ACC112 (cell line): ENCODE data around the gene ATP11B.

Source experiments
- H2AFZ ChIP-seq: fragments of 200-600 bp; sonication (generic); one replicate; pipeline ENCODE4 v1.6.0; 2017; ENCODE audit warnings: antibody characterized with exemption, low read length; ENCODE audit not compliant: unreplicated experiment
- H3K27ac ChIP-seq: fragments of 200-600 bp; sonication (generic); 2 replicates; pipeline ENCODE4 v1.5.1; 2014; ENCODE audit warnings: low read depth, mild to moderate bottlenecking, antibody characterized with exemption, low read length, moderate library complexity
- H3K27me3 ChIP-seq: fragments of 200-600 bp; sonication (generic); 2 replicates; pipeline ENCODE4 v1.6.1; 2014; ENCODE audit warnings: mild to moderate bottlenecking, antibody characterized with exemption, low read length, moderate library complexity, mixed read lengths; ENCODE audit not compliant: insufficient read depth
- H3K36me3 ChIP-seq: fragments of 200-600 bp; sonication (generic); 2 replicates; pipeline ENCODE4 v1.6.1; 2016; ENCODE audit warnings: mild to moderate bottlenecking, antibody characterized with exemption, low read length, moderate library complexity, mixed read lengths; ENCODE audit not compliant: insufficient read depth
- H3K4me1 ChIP-seq: fragments of 200-600 bp; sonication (generic); one replicate; pipeline ENCODE4 v1.6.1; 2016; ENCODE audit warnings: low read length, mixed read lengths; ENCODE audit not compliant: insufficient read depth, unreplicated experiment, control insufficient read depth
- H3K4me3 ChIP-seq: fragments of 200-600 bp; sonication (generic); 2 replicates; pipeline ENCODE4 v1.5.1; 2014; ENCODE audit warnings: mild to moderate bottlenecking, low read depth, low read length
- H3K79me2 ChIP-seq: fragments of 200-600 bp; sonication (generic); one replicate; pipeline ENCODE4 v1.6.0; 2016; ENCODE audit warnings: low read length; ENCODE audit not compliant: control insufficient read depth, unreplicated experiment, insufficient read depth

Gene ATP11B

GRCh38 chr3:182792901-182793662 is at the start of gene ATP11B:
Gene ATP11B, plus strand, starts transcription at chr3:182793504. Its CDS starts 256 bp downstream, at chr3:182793760.
- Histone ChIP-seq H3K27me3 (no peaks in the 10 kb centered on the region), H3K79me2 (peaks cover 45% of the 10 kb centered on the region), H3K4me1 (peaks cover 19% of the 10 kb centered on the region), H3K36me3 (no peaks in the 10 kb centered on the region), H3K4me3 (peak within 1 kb of the TSS; percentile 96), H3K27ac (peak within 1 kb of the TSS; percentile 65), H2AFZ (peak within 1 kb of the TSS; percentile 90)

- Histone ChIP-seq H3K27ac (no peak overlapping the region), H2AFZ (no peak overlapping the region)
Measured at GRCh38 chr3:182746959-182747358, 46.3 kb upstream of the ATP11B start.

GRCh38 chr3:182755308-182755707 is 38.0 kb upstream of the ATP11B start:
- no peak overlapping the region for H3K4me3 ChIP-seq

More at GRCh38 chr3:182746959-182747358, 46.3 kb upstream of the ATP11B start:
- no peaks in the 10 kb centered on the region for H3K36me3 ChIP-seq
- H3K4me1 ChIP-seq, result no peaks in the 10 kb centered on the region
- H3K4me3 ChIP-seq, result no peak overlapping the region
- no peaks in the 10 kb centered on the region for H3K79me2 ChIP-seq
- no peaks in the 10 kb centered on the region for H3K27me3 ChIP-seq

GRCh38 chr3:182755712-182756111 is 37.6 kb upstream of the ATP11B start:
- Histone ChIP-seq H3K27ac (no peak overlapping the region), H3K4me3 (no peak overlapping the region), H3K79me2 (no peaks in the 10 kb centered on the region), H3K27me3 (no peaks in the 10 kb centered on the region), H2AFZ (no peak overlapping the region), H3K4me1 (peaks cover 18% of the 10 kb centered on the region), H3K36me3 (no peaks in the 10 kb centered on the region)

More at GRCh38 chr3:182755308-182755707, 38.0 kb upstream of the ATP11B start:
- Histone ChIP-seq H3K4me1 (peaks cover 18% of the 10 kb centered on the region), H3K27ac (no peak overlapping the region), H3K27me3 (no peaks in the 10 kb centered on the region), H3K79me2 (no peaks in the 10 kb centered on the region), H2AFZ (no peak overlapping the region), H3K36me3 (no peaks in the 10 kb centered on the region)

GRCh38 chr3:182760576-182761164 is 32.6 kb upstream of the ATP11B start:
- no peak overlapping the region for H3K27ac ChIP-seq

GRCh38 chr3:182763896-182764295 is 29.4 kb upstream of the ATP11B start:
- no peaks in the 10 kb centered on the region for H3K79me2 ChIP-seq
- H3K4me1 ChIP-seq, result no peaks in the 10 kb centered on the region
- H2AFZ ChIP-seq, result no peak overlapping the region

More at GRCh38 chr3:182760576-182761164, 32.6 kb upstream of the ATP11B start:
- H3K36me3 ChIP-seq, result no peaks in the 10 kb centered on the region
- H2AFZ ChIP-seq, result no peak overlapping the region
- H3K79me2 ChIP-seq, result no peaks in the 10 kb centered on the region
- H3K4me3 ChIP-seq, result no peak overlapping the region
- H3K27me3 ChIP-seq, result no peaks in the 10 kb centered on the region
- no peaks in the 10 kb centered on the region for H3K4me1 ChIP-seq

GRCh38 chr3:182765287-182765686 is 28.0 kb upstream of the ATP11B start:
- H3K4me1 ChIP-seq, result no peaks in the 10 kb centered on the region
- H3K4me3 ChIP-seq, result no peak overlapping the region
- H2AFZ ChIP-seq, result no peak overlapping the region
- no peaks in the 10 kb centered on the region for H3K27me3 ChIP-seq
- no peak overlapping the region for H3K27ac ChIP-seq
- H3K36me3 ChIP-seq, result no peaks in the 10 kb centered on the region
- no peaks in the 10 kb centered on the region for H3K79me2 ChIP-seq

More at GRCh38 chr3:182763896-182764295, 29.4 kb upstream of the ATP11B start:
- no peaks in the 10 kb centered on the region for H3K36me3 ChIP-seq
- H3K27me3 ChIP-seq, result no peaks in the 10 kb centered on the region
- no peak overlapping the region for H3K4me3 ChIP-seq
- H3K27ac ChIP-seq, result no peak overlapping the region

- no peaks in the 10 kb centered on the region for H3K4me1 ChIP-seq
- H3K4me3 ChIP-seq, result no peak overlapping the region
- no peak overlapping the region for H2AFZ ChIP-seq
- no peaks in the 10 kb centered on the region for H3K27me3 ChIP-seq
- no peak overlapping the region for H3K27ac ChIP-seq
- H3K36me3 ChIP-seq, result no peaks in the 10 kb centered on the region
- no peaks in the 10 kb centered on the region for H3K79me2 ChIP-seq
Measured at GRCh38 chr3:182766099-182766498, 27.2 kb upstream of the ATP11B start.

- H3K79me2 ChIP-seq, result no peaks in the 10 kb centered on the region
Measured at GRCh38 chr3:182768413-182768812, 24.9 kb upstream of the ATP11B start.

GRCh38 chr3:182769673-182770072 is 23.6 kb upstream of the ATP11B start:
- Histone ChIP-seq H3K79me2 (no peaks in the 10 kb centered on the region), H2AFZ (no peak overlapping the region), H3K4me1 (no peaks in the 10 kb centered on the region), H3K27me3 (no peaks in the 10 kb centered on the region), H3K27ac (no peak overlapping the region), H3K36me3 (no peaks in the 10 kb centered on the region), H3K4me3 (no peak overlapping the region)

More at GRCh38 chr3:182768413-182768812, 24.9 kb upstream of the ATP11B start:
- no peaks in the 10 kb centered on the region for H3K27me3 ChIP-seq
- H3K4me3 ChIP-seq, result no peak overlapping the region
- H3K4me1 ChIP-seq, result no peaks in the 10 kb centered on the region
- H3K36me3 ChIP-seq, result no peaks in the 10 kb centered on the region
- H3K27ac ChIP-seq, result no peak overlapping the region
- no peak overlapping the region for H2AFZ ChIP-seq

GRCh38 chr3:182782149-182782548 is 11.2 kb upstream of the ATP11B start:
- Histone ChIP-seq H3K27me3 (no peaks in the 10 kb centered on the region), H3K36me3 (no peaks in the 10 kb centered on the region), H3K4me1 (no peaks in the 10 kb centered on the region), H3K79me2 (no peaks in the 10 kb centered on the region), H3K27ac (no peak overlapping the region), H2AFZ (no peak overlapping the region), H3K4me3 (no peak overlapping the region)
